Measurements from ENCODE around the gene PNMA8A. TPM values are rescaled to one million over a fixed set of nuclear protein-coding genes. Genes with fewer than 3 reads are reported as not detected.

Gene PNMA8A
- total and polyA plus RNA-seq, 7 donors, result 1.5 to 8.4 (median 5.3) TPM; not detected in 2

GRCh38 chr19:46489445-46490272 lies 18.3 kb upstream of the PNMA8A start:
- no peak overlapping the region for H3K27ac ChIP-seq
- peak overlapping the region in 1 of 4 donors; percentile 34 for H3K4me3 ChIP-seq
- H3K27me3 ChIP-seq, result peaks cover 0 to 80% (median 56%) of the 10 kb centered on the region in 3 donors
- TF ChIP-seq EP300 (IDR thresholded peaks at IDR 0.05), result no peak
- TF ChIP-seq CTCF (IDR thresholded peaks at IDR 0.05), result peak in 2 of 4 experiments; percentile 17 to 40
- TF ChIP-seq POLR2A (IDR thresholded peaks at IDR 0.05), result no peak
- peak in 1 of 4 donors; percentile 40 for TF ChIP-seq POLR2AphosphoS5 (IDR thresholded peaks at IDR 0.05)
- 7 to 9% methylated on average over 52 of the region's 52 CpGs for WGBS, 2 donors
- peak; percentile 79 for DNase-seq
- H3K9me3 ChIP-seq, result no peaks in the 10 kb centered on the region
- H3K36me3 ChIP-seq, result no peaks in the 10 kb centered on the region
- intact Hi-C loops (cut with DNase I), result loop anchor here (5.0 kb wide), 1 partner anchor 207 kb away; no protein-coding TSS in a partner anchor
- H3K4me1 ChIP-seq, result peaks cover 0 to 50% (median 43%) of the 10 kb centered on the region in 4 donors

- H3K9me3 ChIP-seq, result no peaks in the 10 kb centered on the region
- no peak overlapping the region for H3K4me3 ChIP-seq
- no peaks in the 10 kb centered on the region for H3K36me3 ChIP-seq
- H3K27me3 ChIP-seq, result peaks cover 0 to 69% (median 54%) of the 10 kb centered on the region in 3 donors
- intact Hi-C loops (cut with DNase I), result loop anchor here (5.0 kb wide), 1 partner anchor 206 kb away; no protein-coding TSS in a partner anchor
- H3K27ac ChIP-seq, result no peak overlapping the region
- TF ChIP-seq POLR2A (IDR thresholded peaks at IDR 0.05), result no peak
- no peak for TF ChIP-seq EP300 (IDR thresholded peaks at IDR 0.05)
- no peak for TF ChIP-seq POLR2AphosphoS5 (IDR thresholded peaks at IDR 0.05)
- TF ChIP-seq CTCF (IDR thresholded peaks at IDR 0.05), result no peak
- DNase-seq, result no peak
- H3K4me1 ChIP-seq, result peaks cover 0 to 42% (median 39%) of the 10 kb centered on the region in 4 donors
- WGBS, 2 donors, result 40 to 47% methylated on average over 11 of the region's 11 CpGs
Observed at GRCh38 chr19:46488551-46488950, 17.2 kb upstream of the PNMA8A start.

GRCh38 chr19:46487802-46488445 lies 16.6 kb upstream of the PNMA8A start:
- Histone ChIP-seq H3K27me3 (peaks cover 0 to 63% (median 48%) of the 10 kb centered on the region in 3 donors), H3K4me3 (peak overlapping the region; percentile 15 to 39 (median 31)), H3K9me3 (no peaks in the 10 kb centered on the region), H3K36me3 (no peaks in the 10 kb centered on the region), H3K4me1 (peaks cover 0 to 36% (median 33%) of the 10 kb centered on the region in 4 donors), H3K27ac (no peak overlapping the region)
- peak; percentile 90 to 99 (median 92) for TF ChIP-seq CTCF (IDR thresholded peaks at IDR 0.05)
- no peak for TF ChIP-seq EP300 (IDR thresholded peaks at IDR 0.05)
- WGBS, 2 donors, result 6% methylated on average over 38 of the region's 38 CpGs
- intact Hi-C loops (cut with DNase I), result loop anchor here (1.0 to 5.0 kb wide), 2 partner anchors 93 to 206 kb away; no protein-coding TSS in a partner anchor
- DNase-seq, result peak; percentile 90

GRCh38 chr19:46487178-46487801 lies 15.9 kb upstream of the PNMA8A start:
- Histone ChIP-seq H3K4me1 (peaks cover 0 to 30% (median 26%) of the 10 kb centered on the region in 4 donors), H3K27ac (no peak overlapping the region), H3K36me3 (no peaks in the 10 kb centered on the region), H3K9me3 (no peaks in the 10 kb centered on the region), H3K4me3 (peak overlapping the region; percentile 15 to 39 (median 31)), H3K27me3 (peaks cover 0 to 57% (median 41%) of the 10 kb centered on the region in 3 donors)
- 18 to 19% methylated on average over 19 of the region's 19 CpGs for WGBS, 2 donors
- TF ChIP-seq EP300 (IDR thresholded peaks at IDR 0.05), result no peak
- no peak for DNase-seq
- intact Hi-C loops (cut with DNase I), result loop anchor here (1.0 to 5.0 kb wide), 2 partner anchors 92 to 205 kb away; no protein-coding TSS in a partner anchor

Measured in sigmoid colon (tissue), 7 donors.